ENCODE results near the gene LRRC7. TPM values are rescaled to one million over a fixed set of nuclear protein-coding genes. Genes with fewer than 3 reads are reported as not detected.

The LRRC7 gene
- polyA plus RNA-seq, 1 donor from 2014 or later: 141 TPM

- Histone ChIP-seq H3F3A (ENCODE audit: insufficient read depth, low read length, poor library complexity, severe bottlenecking) (no peaks in the 10 kb centered on the region), H3K27me3 (ENCODE audit: insufficient read depth, low read depth, low read length) (no peaks in the 10 kb centered on the region), H2AFZ (ENCODE audit: low read depth, low read length) (no peak overlapping the region), H3K79me2 (replicated peaks; ENCODE audit: insufficient read depth, low read length) (no peaks in the 10 kb centered on the region), H4K20me1 (ENCODE audit: insufficient read depth) (no peaks in the 10 kb centered on the region), H3K4me3 (ENCODE audit: low read length) (no peak overlapping the region), H3K36me3 (ENCODE audit: insufficient read depth, low read length) (peaks cover 16% of the 10 kb centered on the region), H3K4me2 (ENCODE audit: low read length) (no peak overlapping the region), H3K9me3 (ENCODE audit: low read length) (no peaks in the 10 kb centered on the region), H3K27ac (ENCODE audit: low read length) (no peak overlapping the region), H3K9ac (ENCODE audit: low read length) (no peak overlapping the region), H3K9me2 (ENCODE audit: insufficient read depth, low read length) (no peaks in the 10 kb centered on the region)
- no peak for TF ChIP-seq EZH2 (IDR thresholded peaks at IDR 0.05; ENCODE audit: borderline replicate concordance, insufficient read depth, low read length, poor library complexity, severe bottlenecking)
- TF ChIP-seq, protein P1, sequence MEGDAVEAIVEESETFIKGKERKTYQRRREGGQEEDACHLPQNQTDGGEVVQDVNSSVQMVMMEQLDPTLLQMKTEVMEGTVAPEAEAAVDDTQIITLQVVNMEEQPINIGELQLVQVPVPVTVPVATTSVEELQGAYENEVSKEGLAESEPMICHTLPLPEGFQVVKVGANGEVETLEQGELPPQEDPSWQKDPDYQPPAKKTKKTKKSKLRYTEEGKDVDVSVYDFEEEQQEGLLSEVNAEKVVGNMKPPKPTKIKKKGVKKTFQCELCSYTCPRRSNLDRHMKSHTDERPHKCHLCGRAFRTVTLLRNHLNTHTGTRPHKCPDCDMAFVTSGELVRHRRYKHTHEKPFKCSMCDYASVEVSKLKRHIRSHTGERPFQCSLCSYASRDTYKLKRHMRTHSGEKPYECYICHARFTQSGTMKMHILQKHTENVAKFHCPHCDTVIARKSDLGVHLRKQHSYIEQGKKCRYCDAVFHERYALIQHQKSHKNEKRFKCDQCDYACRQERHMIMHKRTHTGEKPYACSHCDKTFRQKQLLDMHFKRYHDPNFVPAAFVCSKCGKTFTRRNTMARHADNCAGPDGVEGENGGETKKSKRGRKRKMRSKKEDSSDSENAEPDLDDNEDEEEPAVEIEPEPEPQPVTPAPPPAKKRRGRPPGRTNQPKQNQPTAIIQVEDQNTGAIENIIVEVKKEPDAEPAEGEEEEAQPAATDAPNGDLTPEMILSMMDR (IDR thresholded peaks at IDR 0.05; ENCODE audit: poor library complexity, severe bottlenecking): no peak
- no peak for TF ChIP-seq EP300 (conservative IDR thresholded peaks at IDR 0.05; ENCODE audit: poor library complexity, severe bottlenecking)
- TF ChIP-seq MXI1 (conservative IDR thresholded peaks at IDR 0.05; ENCODE audit: poor library complexity, severe bottlenecking): no peak
- TF ChIP-seq RAD21 (conservative IDR thresholded peaks at IDR 0.05): no peak
- TF ChIP-seq SMC3 (conservative IDR thresholded peaks at IDR 0.05; ENCODE audit: poor library complexity): no peak
- TF ChIP-seq REST (IDR thresholded peaks at IDR 0.05; ENCODE audit: borderline replicate concordance): no peak
Measured at GRCh38 chr1:70024272-70024671, 456.6 kb downstream of the LRRC7 start.

GRCh38 chr1:70025052-70025451, 457.3 kb downstream of the LRRC7 start:
- Histone ChIP-seq H3K27ac (ENCODE audit: low read length) (no peak overlapping the region), H3F3A (ENCODE audit: insufficient read depth, low read length, poor library complexity, severe bottlenecking) (no peaks in the 10 kb centered on the region), H3K27me3 (ENCODE audit: insufficient read depth, low read depth, low read length) (no peaks in the 10 kb centered on the region), H3K9me2 (ENCODE audit: insufficient read depth, low read length) (no peaks in the 10 kb centered on the region), H2AFZ (ENCODE audit: low read depth, low read length) (no peak overlapping the region), H3K79me2 (replicated peaks; ENCODE audit: insufficient read depth, low read length) (no peaks in the 10 kb centered on the region), H3K36me3 (ENCODE audit: insufficient read depth, low read length) (peaks cover 14% of the 10 kb centered on the region), H3K4me2 (ENCODE audit: low read length) (no peak overlapping the region), H3K9me3 (ENCODE audit: low read length) (no peaks in the 10 kb centered on the region), H3K9ac (ENCODE audit: low read length) (no peak overlapping the region), H4K20me1 (ENCODE audit: insufficient read depth) (no peaks in the 10 kb centered on the region), H3K4me3 (ENCODE audit: low read length) (no peak overlapping the region)
- no peak for TF ChIP-seq TAF1 (IDR thresholded peaks at IDR 0.05; ENCODE audit: low read depth)
- TF ChIP-seq REST (IDR thresholded peaks at IDR 0.05; ENCODE audit: borderline replicate concordance): no peak
- TF ChIP-seq POLR2AphosphoS5 (IDR thresholded peaks at IDR 0.05): no peak
- TF ChIP-seq, protein P1 (IDR thresholded peaks at IDR 0.05; ENCODE audit: poor library complexity, severe bottlenecking): no peak
- no peak for TF ChIP-seq EP300 (conservative IDR thresholded peaks at IDR 0.05; ENCODE audit: poor library complexity, severe bottlenecking)
- no peak for TF ChIP-seq MXI1 (conservative IDR thresholded peaks at IDR 0.05; ENCODE audit: poor library complexity, severe bottlenecking)
- TF ChIP-seq SMC3 (conservative IDR thresholded peaks at IDR 0.05; ENCODE audit: poor library complexity): no peak
- no peak for TF ChIP-seq EZH2 (IDR thresholded peaks at IDR 0.05; ENCODE audit: borderline replicate concordance, insufficient read depth, low read length, poor library complexity, severe bottlenecking)
- no peak for TF ChIP-seq RAD21 (conservative IDR thresholded peaks at IDR 0.05)

Measured in neural cell (in vitro differentiated cells).